Subcutaneous adipose tissue (tissue), 4 donors: Measurements from ENCODE around the gene BOK. TPM values are rescaled to one million over a fixed set of nuclear protein-coding genes. Genes with fewer than 3 reads are reported as not detected.

Source experiments
- total RNA-seq, 4 donors: library from RNA; depleted of rRNA; stranded (reverse); fragments of >200 nt; gene quantifications; one replicate each; pipeline ENCODE4 v1.1.0, GENCODE V29; 2016
- TF ChIP-seq, protein P1 (sequence below): fragments of 450-650 bp; IDR thresholded peaks from one replicate; pipeline ENCODE4 v1.5.1; 2016; ENCODE audit warnings: low read depth, mild to moderate bottlenecking, control low read depth, antibody characterized with exemption, moderate library complexity

The BOK gene
- total RNA-seq, 4 donors from 2014 or later, result 69.9 to 421 (median 80.4) TPM

DNA sequence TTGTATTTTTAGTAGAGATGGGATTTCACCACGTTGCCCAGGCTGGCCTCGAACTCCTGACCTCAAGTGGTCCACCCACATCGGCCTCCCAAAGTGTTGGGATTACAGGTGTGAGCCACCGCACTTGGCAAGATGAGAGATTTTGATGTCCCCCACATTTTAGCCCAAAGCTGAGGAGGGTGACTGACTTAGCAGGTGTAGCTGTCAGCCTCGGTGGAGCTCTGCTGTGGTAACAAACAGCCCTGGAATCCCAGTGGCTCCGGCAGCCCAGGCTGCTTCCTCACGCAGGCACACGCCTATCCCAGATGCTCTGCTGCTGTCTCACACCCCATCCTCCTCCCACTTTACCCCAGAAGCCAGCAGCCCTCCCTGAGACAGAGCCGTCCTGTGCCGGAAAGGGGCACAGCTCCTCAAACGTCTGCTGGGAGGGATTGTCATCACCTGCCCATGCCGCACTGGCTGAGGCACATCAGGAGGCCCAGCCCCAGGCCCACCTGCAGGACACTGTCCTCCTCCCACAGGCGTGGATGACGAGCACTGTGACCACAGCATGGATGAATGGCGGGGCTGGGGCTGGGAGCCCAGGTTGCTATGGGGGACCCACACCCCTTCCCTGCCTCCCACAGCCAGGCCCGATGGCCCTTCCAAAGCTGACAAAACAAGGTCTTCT is 10.6 kb upstream of the BOK start:
- TF ChIP-seq, protein P1, sequence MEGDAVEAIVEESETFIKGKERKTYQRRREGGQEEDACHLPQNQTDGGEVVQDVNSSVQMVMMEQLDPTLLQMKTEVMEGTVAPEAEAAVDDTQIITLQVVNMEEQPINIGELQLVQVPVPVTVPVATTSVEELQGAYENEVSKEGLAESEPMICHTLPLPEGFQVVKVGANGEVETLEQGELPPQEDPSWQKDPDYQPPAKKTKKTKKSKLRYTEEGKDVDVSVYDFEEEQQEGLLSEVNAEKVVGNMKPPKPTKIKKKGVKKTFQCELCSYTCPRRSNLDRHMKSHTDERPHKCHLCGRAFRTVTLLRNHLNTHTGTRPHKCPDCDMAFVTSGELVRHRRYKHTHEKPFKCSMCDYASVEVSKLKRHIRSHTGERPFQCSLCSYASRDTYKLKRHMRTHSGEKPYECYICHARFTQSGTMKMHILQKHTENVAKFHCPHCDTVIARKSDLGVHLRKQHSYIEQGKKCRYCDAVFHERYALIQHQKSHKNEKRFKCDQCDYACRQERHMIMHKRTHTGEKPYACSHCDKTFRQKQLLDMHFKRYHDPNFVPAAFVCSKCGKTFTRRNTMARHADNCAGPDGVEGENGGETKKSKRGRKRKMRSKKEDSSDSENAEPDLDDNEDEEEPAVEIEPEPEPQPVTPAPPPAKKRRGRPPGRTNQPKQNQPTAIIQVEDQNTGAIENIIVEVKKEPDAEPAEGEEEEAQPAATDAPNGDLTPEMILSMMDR, result no peak

DNA sequence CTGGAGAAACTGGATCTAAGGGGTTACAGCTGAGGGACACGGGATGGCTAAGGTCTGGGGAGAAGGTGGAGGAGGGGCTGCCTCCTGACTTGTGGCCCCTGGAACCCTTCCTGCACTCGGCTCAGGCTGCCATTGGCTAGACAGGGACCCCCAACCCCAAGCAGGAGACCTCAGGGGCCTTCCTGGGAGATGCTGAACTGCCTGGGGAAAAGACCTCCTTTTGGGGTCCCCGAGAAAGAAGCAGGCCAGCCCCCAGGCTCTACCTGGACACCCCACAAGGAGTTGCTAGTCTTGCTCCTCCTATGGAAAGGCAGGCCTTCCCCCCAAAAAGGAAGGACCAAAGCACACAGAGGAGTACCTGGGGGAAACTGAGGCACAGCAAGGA is 10.1 kb upstream of the BOK start:
- TF ChIP-seq, protein P1, result no peak

DNA sequence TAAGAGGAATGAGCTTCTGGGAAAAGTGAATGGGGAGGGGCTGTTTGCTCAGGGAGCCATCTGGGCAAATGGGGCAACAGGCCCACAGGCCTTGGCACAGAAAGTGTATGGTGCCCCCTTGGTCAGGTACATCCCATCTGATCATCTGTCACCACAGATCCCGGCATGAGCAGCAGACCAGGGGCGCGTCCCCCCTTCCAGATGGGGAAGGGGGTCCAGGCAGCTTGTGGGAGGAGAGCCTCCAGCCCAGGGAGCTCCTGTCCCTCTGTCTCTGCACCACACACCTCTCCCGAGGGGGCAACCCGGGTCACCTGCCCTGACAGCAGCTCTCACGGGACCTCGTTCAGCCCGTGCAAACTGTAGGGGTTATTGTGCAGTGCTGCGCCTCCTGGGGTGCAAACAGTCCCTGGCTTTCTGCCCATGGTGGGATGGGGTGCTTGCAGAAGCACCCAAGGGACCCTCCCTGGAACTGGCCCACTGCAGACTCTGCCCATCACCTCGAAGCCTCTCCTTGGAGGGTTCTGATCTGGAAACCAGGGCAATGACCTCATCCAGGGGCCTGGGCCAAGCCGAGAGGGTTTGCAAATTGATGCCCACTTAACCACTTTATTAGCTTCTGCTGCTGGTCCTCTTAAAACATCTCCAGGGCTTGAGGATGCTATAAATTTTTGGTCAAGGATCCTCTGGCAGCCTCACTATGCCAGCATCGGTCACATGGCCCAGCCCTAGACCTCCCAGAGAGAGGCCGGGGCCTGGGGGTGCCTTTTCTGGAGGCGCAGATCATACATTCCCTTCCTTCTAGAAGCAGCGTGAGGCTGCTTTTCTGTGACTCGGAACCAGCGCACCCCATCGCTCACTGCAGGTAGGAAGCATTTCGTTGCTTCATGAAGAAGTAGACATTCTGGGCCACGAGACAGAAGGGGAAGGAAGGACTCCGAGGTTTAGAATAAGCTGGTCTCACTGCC is 7.6 kb upstream of the BOK start:
- TF ChIP-seq, protein P1, result no peak

DNA sequence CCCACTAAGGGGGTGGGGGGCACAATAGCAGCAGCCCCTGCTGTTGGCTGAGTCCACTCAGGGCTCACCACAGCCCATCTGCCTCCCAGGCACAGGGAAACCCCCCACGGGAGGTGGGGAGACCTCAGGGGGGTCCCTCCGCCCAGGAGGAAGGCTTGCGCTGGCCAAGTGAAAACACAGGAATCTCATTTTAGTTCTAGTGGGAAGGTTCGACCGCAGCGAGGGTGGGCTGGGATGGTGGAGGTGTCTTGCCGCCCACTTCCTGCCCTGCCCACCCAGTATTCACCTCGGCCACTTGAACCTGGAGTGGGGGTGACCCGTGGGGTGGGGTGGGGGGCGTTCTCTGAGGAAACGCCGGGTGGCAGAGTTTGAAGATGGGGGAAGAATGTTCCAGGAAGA is 6.9 kb upstream of the BOK start:
- TF ChIP-seq, protein P1, result no peak

DNA sequence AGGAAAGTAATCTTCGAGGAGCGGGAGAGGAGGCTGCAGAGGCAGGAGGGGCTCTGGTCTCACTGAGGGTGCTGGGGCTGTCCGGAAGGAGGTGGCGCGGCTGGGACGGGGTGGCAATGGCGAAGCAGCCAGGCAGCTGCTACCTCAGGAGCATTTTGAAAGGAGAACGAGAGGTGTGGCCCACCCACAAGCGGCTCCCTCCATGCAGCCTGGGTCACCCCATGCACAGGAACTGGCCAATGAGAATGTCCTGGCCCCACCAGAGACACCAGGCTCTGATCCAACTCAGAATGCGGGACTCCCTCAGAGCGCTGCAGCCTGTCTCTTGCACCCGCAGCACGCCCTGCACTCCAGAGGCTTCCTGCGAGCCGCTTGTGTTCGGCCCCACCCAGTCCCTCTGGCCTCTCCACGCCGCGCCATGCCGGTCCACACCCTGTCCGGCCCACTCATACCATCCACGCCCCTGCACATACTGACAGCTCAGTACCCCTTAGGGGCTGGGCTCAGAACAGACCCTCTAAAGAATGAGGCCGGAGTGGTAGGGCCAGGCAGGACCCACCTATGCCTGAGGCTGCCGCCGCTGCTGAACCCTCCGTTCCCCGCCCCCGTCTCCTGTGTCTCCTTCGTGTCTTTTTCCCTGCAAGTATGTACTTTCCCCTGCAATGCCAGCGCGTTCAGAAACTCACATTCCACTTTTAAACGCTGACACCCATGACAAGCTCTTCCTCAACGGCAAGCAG is 6.4 kb upstream of the BOK start:
- TF ChIP-seq, protein P1, result no peak

DNA sequence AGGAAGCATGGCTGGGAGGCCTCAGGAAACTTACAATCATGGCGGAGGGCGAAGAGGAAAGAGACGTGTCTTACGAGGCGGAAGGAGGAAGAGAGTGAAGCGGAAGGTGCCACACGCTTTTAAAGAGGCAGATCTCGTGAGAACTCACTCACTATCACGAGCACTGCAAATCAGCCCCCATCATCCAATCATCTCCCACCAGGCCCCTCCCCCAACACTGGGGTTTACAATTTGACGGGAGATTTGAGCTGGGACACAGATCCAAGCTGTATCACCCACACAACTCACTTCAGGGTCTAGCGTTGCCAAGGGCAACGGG is 5.1 kb upstream of the BOK start:
- TF ChIP-seq, protein P1, result no peak

DNA sequence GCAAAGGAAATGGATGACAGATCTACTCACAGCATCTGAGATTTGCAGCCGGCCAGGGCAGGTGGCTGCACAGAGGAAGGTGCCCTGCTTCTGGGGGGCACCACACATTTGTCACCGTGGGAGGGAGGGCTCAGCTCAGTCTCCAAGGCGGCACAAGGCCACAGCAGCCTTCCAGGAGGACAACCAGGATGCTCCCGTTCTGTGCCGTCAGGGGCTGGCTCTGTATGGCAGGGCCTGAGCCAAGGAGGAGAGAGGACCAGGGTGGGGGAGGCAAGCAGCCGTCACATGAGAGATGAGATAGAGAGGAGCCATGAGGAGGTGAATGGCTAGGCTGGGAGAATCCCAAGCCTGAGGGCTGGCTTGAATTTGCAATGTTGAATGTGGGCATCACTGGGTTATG is 4.6 kb upstream of the BOK start:
- TF ChIP-seq, protein P1, result no peak
